Ovary (tissue), 9 donors: ENCODE measurements around the gene RRAD. TPM values are rescaled to one million over a fixed set of nuclear protein-coding genes. Genes with fewer than 3 reads are reported as not detected.

Experiments used
- DNase-seq, 5 donors: peaks; one replicate each; pipeline ENCODE4 v3.0.0-alpha.2; 2019 to 2020
- H3K27ac ChIP-seq, 2 donors: fragments of 200-600 bp; one replicate each; pipeline versions ENCODE4 v1.5.1 to v1.8.0; 2019 to 2022
- H3K27me3 ChIP-seq: fragments of 200-600 bp; one replicate; pipeline ENCODE4 v1.8.0; 2022
- H3K36me3 ChIP-seq: fragments of 200-600 bp; sonication (generic); one replicate; pipeline ENCODE4 v1.5.1; 2019
- H3K4me1 ChIP-seq: one replicate; pipeline ENCODE4 v1.8.1; 2013; ENCODE audit warnings: mild to moderate bottlenecking, moderate library complexity; ENCODE audit not compliant: insufficient read depth
- H3K4me3 ChIP-seq: fragments of 200-600 bp; sonication (generic); one replicate; pipeline ENCODE4 v1.5.1; 2017
- H3K9me3 ChIP-seq, 2 donors: fragments of 200-600 bp in 1 of 2; sonication (generic) in 1 of 2; one replicate each; pipeline versions ENCODE4 v1.5.1 to v1.8.1; 2013 to 2019; ENCODE audit warnings: mild to moderate bottlenecking in 1 of 2, moderate library complexity in 1 of 2
- EP300 ChIP-seq: sonication (generic); formaldehyde crosslinking; IDR thresholded peaks from one replicate; pipeline ENCODE4 v1.6.1; 2017; ENCODE audit warnings: antibody characterized with exemption
- POLR2A ChIP-seq: fragments of 450-650 bp; IDR thresholded peaks from one replicate; pipeline ENCODE4 v1.6.1; 2017; ENCODE audit warnings: antibody characterized with exemption, mild to moderate bottlenecking, moderate library complexity
- WGBS, 3 donors: extraction: QIAGEN DNeasy Blood & Tissue Kit in 1 of 3; methylation state at CpG; one replicate each; pipeline versions ENCODE4 v1.1.5 to v1.1.7; 2013 to 2017; 5-methylcytosine and 5-hydroxymethylcytosine counted together
- intact Hi-C, 4 donors: fragments of 100-400 bp; cut with DNase I; formaldehyde crosslinking; loops; one replicate each; pipeline versions ENCODE4 v1.11.0 to v1.15.1; 2022 to 2023
- polyA plus RNA-seq, 2 donors: library from polyadenylated mRNA; stranded (reverse); fragments of 200-250 nt in 1 of 2; fragments of 350-450 nt in 1 of 2; fragmentation: Illumina TruSeq in 1 of 2; extraction: RNeasy Lipid Tissue Mini Kit (QIAGEN cat#74804) in 1 of 2; gene quantifications; one replicate each; pipeline ENCODE4 v1.2.3, GENCODE V29; 2013 to 2014
- total RNA-seq, 7 donors: library from RNA; depleted of rRNA in 2 of 7; stranded (reverse); fragments of >200 nt in 2 of 7; fragmentation: NEBNext Ultra II Directional in 3 of 7; extraction: Animal tissue kit (Norgen Biotek cat#: 25700) in 3 of 7; gene quantifications; one replicate each; pipeline versions ENCODE4 v1.1.0 to v1.2.4, GENCODE V29; 2016 to 2023
- TF ChIP-seq, protein P1 (sequence below), 3 donors: fragments of 450-650 bp in 2 of 3; fragments of 200-600 bp in 1 of 3; IDR thresholded peaks; one replicate each; pipeline versions ENCODE4 v1.5.1 to v1.8.0; 2016 to 2022; ENCODE audit warnings: antibody characterized with exemption in 3 of 3, mild to moderate bottlenecking in 1 of 3
- donor health status: DM: no; HTN: no; CAD: no; lungs with moderate emphysema.
- donor health status: DM: no; HTN: no; CAD: no.
- donor health status: Bipolar disorder and iron deficiency.
- donor health status: DM: yes; HTN: yes; CAD: no.
- donor health status: DM: no; HTN: no; CAD: no.
- donor health status: DM: yes; HTN: yes; CAD: no.

The RRAD gene
- total and polyA plus RNA-seq, 9 donors: 2.3 to 43.1 (median 12.1) TPM

DNA sequence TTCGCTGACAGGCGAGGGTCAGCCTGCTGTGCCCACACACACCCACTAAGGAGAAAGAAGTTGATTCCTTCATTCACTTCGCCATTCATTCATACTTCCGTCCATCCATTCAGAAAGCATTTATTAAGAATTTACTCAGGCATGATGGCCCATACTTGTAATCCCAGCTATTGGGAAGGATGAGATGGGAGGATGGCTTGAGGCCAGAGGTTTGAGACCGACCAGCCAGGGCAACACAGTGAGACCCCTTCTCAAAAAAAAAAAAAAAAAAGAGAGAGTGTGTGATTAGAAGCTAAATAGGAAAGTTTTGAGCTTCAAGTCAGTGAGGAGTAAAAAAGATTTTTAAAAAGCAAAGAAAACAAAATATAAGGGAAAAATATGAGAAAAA lies 18.7 kb upstream of the RRAD start:
- H3K4me1 ChIP-seq: peaks cover 3% of the 10 kb centered on the region
- intact Hi-C loops: no loop called here

DNA sequence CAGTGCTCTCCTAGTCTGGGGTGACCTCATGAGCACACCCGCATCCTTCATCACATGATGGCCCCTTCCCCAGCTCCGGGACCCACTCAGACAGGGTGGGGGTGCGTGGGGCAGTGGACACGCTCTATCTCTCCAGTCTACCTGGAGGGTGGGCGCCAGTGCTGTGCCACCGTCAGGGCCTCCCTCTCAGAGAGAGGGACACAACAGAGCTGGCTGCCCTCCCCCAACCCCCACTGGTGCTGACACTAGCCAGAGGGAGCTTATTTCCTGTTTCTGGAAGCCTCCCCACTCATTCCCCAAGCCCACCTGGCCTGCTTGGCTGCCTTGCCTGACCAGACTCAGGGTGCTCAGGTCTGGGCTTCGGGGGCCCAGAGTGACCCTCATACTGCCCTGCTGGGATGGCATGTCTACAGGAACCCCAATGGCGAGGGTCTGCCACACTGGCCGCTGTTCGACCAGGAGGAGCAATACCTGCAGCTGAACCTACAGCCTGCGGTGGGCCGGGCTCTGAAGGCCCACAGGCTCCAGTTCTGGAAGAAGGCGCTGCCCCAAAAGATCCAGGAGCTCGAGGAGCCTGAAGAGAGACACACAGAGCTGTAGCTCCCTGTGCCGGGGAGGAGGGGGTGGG lies 18.2 kb upstream of the RRAD start:
- intact Hi-C loops: no loop called here

More for the DNA sequence above, 18.7 kb upstream of the RRAD start:
- DNase-seq: no peak
- 75 to 82% (median 78%) methylated on average over 5 of the region's 5 CpGs for WGBS, 3 donors
- no peaks in the 10 kb centered on the region for H3K36me3 ChIP-seq
- no peak overlapping the region for H3K4me3 ChIP-seq
- no peak overlapping the region for H3K27ac ChIP-seq
- no peak for TF ChIP-seq POLR2A
- no peaks in the 10 kb centered on the region for H3K27me3 ChIP-seq
- no peaks in the 10 kb centered on the region for H3K9me3 ChIP-seq

GRCh38 chr16:66942981-66943380 lies 17.6 kb upstream of the RRAD start:
- TF ChIP-seq EP300 (no peak), POLR2A (no peak)
- TF ChIP-seq, protein P1, sequence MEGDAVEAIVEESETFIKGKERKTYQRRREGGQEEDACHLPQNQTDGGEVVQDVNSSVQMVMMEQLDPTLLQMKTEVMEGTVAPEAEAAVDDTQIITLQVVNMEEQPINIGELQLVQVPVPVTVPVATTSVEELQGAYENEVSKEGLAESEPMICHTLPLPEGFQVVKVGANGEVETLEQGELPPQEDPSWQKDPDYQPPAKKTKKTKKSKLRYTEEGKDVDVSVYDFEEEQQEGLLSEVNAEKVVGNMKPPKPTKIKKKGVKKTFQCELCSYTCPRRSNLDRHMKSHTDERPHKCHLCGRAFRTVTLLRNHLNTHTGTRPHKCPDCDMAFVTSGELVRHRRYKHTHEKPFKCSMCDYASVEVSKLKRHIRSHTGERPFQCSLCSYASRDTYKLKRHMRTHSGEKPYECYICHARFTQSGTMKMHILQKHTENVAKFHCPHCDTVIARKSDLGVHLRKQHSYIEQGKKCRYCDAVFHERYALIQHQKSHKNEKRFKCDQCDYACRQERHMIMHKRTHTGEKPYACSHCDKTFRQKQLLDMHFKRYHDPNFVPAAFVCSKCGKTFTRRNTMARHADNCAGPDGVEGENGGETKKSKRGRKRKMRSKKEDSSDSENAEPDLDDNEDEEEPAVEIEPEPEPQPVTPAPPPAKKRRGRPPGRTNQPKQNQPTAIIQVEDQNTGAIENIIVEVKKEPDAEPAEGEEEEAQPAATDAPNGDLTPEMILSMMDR (IDR thresholded peaks at IDR 0.05): no peak
- H3K4me1 ChIP-seq: no peaks in the 10 kb centered on the region
- H3K27ac ChIP-seq: no peak overlapping the region
- H3K9me3 ChIP-seq: no peaks in the 10 kb centered on the region
- no peak overlapping the region for H3K4me3 ChIP-seq
- DNase-seq: no peak
- H3K27me3 ChIP-seq: no peaks in the 10 kb centered on the region
- intact Hi-C loops: no loop called here
- no peaks in the 10 kb centered on the region for H3K36me3 ChIP-seq
- WGBS, 3 donors: 76 to 90% (median 89%) methylated on average over 5 of the region's 5 CpGs

More for the DNA sequence above, 18.2 kb upstream of the RRAD start:
- peaks cover under 1% of the 10 kb centered on the region for H3K4me1 ChIP-seq
- no peak for TF ChIP-seq POLR2A
- TF ChIP-seq, protein P1 (IDR thresholded peaks at IDR 0.05): no peak
- no peak for TF ChIP-seq EP300
- H3K27me3 ChIP-seq: no peaks in the 10 kb centered on the region
- no peaks in the 10 kb centered on the region for H3K9me3 ChIP-seq
- 85 to 91% (median 87%) methylated on average over 15 of the region's 15 CpGs for WGBS, 3 donors
- no peak for DNase-seq
- H3K27ac ChIP-seq: no peak overlapping the region
- H3K4me3 ChIP-seq: no peak overlapping the region
- no peaks in the 10 kb centered on the region for H3K36me3 ChIP-seq

DNA sequence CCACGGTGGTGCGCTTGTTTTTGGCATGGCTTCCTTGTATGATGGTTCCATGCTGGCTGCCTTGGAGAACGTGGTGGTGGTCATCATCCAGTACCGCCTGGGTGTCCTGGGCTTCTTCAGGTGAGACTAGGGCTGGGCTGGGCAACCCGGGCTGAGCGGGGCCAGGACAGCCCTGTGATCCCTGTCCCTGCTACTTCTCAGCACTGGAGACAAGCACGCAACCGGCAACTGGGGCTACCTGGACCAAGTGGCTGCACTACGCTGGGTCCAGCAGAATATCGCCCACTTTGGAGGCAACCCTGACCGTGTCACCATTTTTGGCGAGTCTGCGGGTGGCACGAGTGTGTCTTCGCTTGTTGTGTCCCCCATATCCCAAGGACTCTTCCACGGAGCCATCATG lies 14.9 kb upstream of the RRAD start:
- DNase-seq: no peak
- Histone ChIP-seq H3K9me3 (no peaks in the 10 kb centered on the region), H3K27ac (no peak overlapping the region), H3K27me3 (no peaks in the 10 kb centered on the region), H3K4me3 (no peak overlapping the region), H3K4me1 (peaks cover 11% of the 10 kb centered on the region), H3K36me3 (no peaks in the 10 kb centered on the region)
- intact Hi-C loops: no loop called here
- 92 to 94% (median 93%) methylated on average over 16 of the region's 16 CpGs for WGBS, 3 donors
- no peak for TF ChIP-seq EP300
- TF ChIP-seq, protein P1 (IDR thresholded peaks at IDR 0.05): no peak
- no peak for TF ChIP-seq POLR2A

DNA sequence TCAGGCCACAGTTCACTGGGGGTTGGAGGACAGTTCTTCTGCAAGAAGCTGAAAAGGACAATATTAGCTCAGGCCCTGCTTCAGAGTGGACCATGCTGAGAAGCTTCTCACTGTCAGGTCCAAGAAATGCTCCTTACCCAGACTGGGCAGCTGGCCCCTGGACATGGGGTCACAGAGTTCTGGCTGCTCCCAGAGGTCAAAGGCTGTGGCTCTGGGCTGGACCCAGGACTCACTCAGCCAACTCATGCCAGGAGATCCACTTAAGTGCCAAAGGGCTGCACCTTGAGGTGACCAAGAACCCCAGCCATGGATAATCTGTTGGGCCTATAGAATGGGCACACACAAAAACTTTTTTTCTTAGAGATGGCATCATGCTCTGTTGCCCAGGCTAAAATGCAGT lies 14.0 kb upstream of the RRAD start:
- TF ChIP-seq POLR2A (no peak), EP300 (no peak)
- TF ChIP-seq, protein P1 (IDR thresholded peaks at IDR 0.05): no peak
- Histone ChIP-seq H3K27ac (no peak overlapping the region), H3K27me3 (no peaks in the 10 kb centered on the region), H3K4me3 (no peak overlapping the region), H3K9me3 (no peaks in the 10 kb centered on the region), H3K36me3 (no peaks in the 10 kb centered on the region), H3K4me1 (peaks cover 11% of the 10 kb centered on the region)
- DNase-seq: no peak
- intact Hi-C loops: loop anchor here in 1 of 4 donors (10.0 kb wide), 2 partner anchors 55 to 525 kb away; no protein-coding TSS in a partner anchor
